GM21825 (cell line): Measurements from ENCODE around the gene FBXW12.
"Not testable (repeated sequence)": the region's sequence is repeated elsewhere in the genome, so short reads cannot be mapped to it uniquely, and the experiment has no call there.

ENCODE experiments used
- ATAC-seq: cut with Tn5 transposase; IDR thresholded peaks from one replicate; pipeline ENCODE4 v1.9.1; 2021; ENCODE audit warnings: mild to moderate bottlenecking, moderate library complexity; ENCODE audit not compliant: unreplicated experiment

FBXW12 gene

GRCh38 chr3:48372862-48373435 is 930 bp downstream of the FBXW12 start:
- ATAC-seq, result no peak

DNA sequence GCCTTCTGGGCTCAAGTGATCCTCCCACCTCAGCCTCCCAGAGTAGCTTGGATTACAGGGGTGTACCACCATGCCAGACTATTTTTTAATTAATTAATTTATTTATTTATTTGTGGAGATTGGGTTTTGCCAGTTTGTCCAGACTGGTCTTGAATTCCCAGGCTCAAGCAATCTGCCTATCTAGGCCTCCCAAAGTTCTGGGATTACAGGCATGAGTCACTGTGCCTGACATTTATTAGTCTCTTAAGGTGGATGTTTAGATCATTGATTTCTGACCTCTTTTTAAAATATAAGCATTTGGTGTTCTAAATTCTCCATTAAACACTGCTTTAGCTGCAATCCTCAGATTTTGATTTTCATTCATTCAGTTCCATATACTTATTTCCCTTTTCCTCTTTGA is 15.6 kb downstream of the FBXW12 start:
- no peak for ATAC-seq

DNA sequence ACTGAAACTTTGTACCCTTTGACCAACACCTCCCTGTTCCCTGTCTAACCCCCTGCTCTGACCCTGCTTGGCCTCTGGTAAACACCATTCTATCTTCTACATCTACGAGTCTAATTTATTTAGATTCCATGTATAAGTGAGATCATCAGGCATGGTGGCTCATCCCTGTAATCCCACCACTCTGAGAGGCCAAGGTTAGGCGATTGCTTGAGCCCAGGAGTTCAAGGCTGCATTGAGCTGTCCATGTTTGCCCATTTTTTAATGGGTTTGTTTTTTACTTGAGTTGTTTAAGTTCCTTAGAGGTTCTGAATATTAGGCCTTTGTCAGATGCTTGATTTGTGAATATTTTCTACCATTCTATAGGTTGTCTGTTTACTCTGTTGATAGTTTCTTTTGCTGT is 16.9 kb downstream of the FBXW12 start:
- ATAC-seq, result no peak

DNA sequence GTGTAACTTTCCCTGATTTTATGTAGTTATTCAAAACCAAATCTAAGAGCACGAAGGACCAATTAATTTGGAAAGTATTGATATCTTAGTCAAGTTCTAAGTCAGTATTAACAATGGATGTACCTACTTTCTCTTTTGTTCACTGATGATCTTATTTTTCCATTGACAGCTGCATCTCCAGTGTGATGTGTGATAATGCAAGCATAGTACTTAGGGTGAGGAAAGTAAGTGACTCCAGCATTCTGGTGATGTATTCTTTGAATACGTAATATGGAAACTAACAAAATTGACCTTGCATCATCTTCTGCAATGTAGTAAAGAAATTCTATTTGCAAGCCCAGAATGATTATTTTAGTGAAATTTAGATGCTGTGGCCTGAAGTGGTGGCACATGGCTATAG is 22.4 kb downstream of the FBXW12 start:
- ATAC-seq, result no peak

- no peak for ATAC-seq
These were observed 23.7 kb downstream of the FBXW12 start for GRCh38 chr3:48395714-48396113.

DNA sequence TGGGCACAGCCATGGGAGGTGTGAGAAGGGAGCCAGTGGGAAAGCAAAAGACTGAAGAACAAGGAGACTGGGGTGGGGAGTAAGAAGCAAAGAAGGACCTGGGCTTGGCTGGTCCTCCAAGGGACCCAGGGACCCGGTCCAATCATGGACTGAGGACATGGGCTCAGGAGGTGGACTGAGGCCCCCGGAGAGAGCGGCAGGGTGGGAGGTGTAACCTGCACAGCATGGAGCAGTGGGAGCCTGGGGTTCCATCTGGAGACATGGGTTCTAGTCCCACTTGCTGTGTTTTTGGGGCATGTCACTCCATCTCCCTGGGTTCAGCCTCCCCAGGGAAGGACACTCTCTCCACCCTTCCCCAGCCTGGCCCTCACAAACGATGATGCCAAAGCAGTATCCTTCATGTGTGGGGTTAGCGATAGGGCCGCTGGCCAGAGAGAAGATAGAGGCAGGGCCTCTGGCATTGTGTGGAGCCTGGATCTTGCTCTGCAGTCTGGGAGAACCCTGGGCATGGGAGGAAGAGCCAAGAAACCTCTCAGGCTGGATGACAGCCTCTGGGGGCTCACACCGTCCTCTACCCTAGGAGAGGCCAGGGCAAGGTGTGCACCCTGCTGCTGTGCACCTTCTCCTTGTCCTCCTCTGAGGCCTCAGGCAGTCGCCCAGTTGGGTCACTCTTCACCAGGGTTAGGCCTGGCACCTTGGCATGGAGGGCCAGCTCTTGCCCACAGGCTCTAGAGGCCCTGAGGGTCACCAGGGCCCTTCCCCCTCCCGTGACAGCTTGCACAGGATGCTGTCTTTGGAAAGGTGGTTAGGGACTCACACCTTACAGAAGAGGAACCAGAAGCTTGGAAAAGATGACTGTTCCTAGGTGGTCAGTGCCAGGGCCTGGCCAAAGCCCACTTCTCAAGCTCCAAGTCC is 26.0 kb downstream of the FBXW12 start:
- no peak for ATAC-seq

DNA sequence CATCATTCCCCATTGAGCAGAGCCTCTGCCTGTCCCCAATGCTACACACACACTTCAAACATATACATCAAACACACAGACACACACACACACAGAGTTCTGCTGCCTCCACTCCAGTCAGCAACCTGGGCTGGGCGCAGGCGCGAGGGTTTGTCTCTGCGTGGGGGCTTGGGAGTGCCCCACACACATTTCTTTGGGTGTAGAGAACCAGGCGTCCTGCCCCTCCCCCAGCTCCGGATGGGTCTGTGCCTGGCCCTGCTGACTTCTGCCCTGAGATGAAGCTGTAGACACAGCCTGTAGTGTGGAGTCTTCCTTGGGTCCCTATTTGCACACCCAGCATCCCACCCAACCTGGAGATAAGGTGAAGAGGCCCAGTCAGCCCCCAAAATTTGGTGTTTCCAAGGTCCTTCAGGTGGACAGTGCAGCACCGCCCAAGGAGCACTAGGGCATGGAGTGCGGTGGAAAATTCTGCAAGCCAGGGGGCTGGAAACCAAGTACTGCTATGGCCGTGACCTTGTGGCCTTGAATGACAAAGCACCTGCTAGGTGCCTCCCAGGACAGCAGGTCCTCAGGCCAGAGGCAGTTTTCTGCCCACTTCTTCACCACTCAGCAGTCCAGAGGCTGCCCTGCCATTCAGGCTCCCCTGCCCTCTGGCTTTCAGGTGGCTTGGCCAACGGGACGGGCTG is 26.8 kb downstream of the FBXW12 start:
- no peak for ATAC-seq

DNA sequence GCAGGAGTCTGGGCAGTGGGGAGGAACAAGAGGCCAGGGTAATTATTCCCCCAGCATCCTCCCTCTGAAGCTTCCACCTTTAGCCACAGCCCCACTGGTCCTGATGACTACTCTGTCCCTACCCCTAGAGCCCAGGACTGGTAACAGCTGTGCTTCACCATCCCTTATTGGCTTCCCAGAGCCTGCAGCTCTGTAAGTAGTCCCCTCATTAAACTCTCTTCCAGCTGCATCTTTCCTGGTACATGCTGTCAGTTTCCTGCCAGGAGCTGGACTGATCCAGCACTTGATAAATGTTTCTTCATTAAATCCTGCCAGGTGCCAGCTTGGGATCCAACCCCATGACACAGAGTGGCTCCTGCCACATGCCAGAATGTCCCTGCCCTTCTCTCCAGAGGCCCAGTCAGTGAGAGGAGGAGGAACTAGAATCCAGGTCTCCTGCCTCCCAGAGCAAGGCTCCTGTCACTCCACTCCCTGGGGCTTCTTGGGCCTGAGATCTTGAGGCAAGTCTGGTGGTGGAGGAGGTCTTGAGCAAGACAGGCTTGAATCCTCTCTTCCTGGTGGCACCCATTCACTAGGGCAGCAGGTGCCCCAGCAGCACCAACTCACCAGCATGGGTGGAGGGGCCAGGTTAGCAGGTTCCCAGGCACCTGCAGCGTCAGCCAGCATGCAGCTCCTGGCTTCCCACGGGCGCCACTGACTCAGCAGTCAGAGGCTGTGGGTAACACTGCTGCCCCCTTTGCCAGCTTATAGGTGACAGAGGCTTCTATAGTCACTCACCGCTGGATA is 27.6 kb downstream of the FBXW12 start:
- no peak for ATAC-seq

- ATAC-seq, result no peak
These were observed 28.9 kb downstream of the FBXW12 start for GRCh38 chr3:48400824-48401433.

DNA sequence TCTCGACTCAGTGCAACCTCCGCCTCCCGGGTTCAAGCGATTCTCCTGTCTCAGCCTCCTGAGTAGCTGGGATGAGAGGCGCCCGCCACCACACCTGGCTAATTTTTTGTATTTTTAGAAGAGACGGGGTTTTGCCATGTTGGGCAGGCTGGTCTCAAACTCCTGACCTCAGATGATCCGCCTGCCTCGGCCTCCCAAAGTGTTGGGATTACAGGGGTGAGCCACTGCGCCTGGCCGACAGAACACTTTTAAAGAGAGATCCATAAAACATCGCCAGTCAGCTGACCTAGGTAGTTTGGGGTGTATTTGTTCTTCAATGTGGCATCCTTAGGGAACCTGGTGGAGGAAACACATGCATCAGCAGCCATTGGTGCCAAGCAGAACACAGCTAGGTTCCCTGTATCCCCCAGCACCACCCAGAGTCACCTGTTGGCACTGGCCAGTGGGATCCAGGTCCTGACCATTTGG is 29.4 kb downstream of the FBXW12 start:
- ATAC-seq, result not testable (repeated sequence)

DNA sequence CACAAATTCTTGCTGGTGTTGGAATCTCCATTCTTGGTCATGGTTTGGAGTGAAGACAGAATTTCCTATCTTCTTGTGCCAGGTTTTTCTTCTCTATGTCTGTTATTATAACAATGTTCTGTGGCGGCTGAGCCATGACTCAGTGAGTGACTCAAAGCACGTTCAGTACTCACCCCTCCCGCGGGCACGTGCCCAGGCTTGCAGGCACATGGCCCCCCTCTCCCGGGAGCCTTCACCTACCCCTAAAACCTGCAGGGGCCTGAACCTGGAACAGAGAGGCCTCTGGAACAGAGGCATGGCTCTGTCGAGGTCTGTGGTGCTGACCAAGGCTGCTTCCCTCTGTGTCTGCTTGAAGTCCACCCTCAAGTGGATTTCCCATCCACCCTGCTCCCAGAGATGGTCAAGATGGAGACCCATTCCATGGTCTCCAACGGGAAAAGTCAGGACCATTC is 30.3 kb downstream of the FBXW12 start:
- no peak for ATAC-seq

DNA sequence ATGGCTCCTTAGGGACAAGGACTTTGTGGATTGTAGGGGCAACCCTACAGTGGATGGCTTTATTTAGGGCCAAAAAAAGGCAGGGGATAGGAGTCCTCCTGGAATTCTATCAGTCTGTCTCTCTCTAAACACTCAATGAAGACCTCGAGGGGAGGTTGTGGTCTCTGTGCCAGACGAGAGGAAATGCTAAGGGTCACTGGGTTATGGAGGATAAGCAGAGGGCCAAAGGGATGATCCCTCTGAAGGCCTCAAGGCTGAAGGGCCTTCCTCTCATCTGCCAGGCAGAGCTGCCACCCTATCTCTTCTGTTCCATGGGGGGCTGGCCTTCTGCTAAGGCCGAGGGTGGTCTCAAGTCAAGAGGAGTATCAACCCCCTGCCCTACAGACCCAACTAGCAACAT is 30.9 kb downstream of the FBXW12 start:
- ATAC-seq, result no peak

DNA sequence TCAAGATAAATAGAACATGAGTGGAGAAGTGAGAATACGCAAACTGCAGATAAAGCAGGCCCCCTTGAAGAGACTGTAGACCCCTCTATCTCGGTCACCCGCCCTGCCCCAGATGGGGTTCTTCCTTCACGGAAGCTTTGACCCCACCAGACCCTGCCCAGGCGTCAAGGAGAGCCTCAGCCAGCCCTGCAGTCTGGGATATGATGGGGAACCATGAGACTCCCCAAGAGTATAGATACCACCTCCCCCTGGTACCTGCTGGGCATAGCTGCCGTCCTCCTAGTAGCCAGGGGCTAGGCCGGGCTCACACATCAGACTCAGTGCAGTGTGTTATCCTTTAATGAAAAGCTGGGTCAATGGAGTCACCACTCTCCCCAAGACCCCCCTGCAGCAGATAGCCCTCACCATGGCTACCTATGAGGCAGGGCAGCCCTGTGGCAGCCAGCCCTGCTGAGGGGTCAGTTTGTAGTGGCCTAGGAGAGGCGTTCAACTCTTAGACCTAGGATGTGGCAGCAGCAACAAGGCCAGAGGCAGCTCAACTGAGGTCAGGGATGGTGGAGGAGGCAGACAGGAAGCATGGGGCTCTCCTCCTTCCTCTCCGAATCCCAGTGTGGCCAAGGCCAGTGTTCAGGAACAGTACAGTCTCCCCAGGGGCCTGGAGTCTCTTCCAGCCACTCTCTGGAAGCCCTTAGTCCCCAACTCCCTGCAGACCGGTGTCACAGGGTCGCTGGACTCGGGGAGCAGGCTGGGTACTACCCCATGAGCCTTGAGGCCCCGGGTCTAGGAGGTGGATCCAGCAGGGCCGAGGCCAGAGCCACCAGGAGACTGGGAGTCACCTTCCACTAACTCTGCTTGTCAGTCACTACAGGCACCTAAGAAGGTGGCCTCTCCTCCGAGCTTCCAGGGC is 31.8 kb downstream of the FBXW12 start:
- ATAC-seq, result no peak

DNA sequence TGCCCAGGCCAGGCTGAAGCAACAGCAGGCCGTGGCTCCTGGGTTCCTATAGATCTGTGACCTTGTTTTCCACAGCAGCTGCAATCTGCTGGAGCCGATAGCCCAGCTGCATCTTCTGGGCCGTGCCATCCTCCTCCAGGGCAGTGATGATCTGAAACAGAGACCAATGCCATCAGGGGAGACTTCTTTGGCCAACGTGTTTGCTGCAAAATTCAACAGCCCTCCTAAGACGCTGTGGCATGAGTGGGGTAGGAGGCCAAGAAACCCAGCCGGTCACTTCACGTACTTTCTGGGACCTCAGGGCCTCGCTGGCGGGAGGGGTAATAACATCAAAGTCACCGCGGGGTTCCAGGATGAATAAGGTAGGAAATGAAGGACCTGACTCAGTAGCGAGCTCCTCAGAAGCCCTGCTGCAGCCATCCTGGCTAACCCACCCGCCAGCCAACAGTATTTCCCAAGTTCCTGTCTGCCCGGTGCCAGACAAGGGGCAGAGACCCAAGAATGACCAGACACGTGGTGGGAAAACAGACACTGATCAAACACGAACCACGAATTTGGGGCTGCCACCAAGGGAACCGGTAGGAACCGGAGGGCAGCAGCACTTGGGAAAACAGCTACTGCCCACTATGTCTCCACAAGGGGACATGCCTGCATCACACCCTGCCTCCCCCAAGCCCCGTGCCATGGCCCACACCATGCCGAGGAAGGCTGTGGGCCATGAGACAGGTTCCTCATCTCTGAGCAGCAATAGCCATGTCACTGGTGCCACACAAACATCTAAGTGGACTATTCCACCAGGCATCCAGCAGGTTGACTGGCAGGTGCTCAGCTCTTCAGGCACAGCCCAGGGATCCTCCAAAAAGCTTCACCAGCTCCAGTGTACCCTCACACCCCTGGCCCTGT is 32.7 kb downstream of the FBXW12 start:
- no peak for ATAC-seq

GRCh38 chr3:48405343-48405881 is 33.4 kb downstream of the FBXW12 start:
- no peak for ATAC-seq

DNA sequence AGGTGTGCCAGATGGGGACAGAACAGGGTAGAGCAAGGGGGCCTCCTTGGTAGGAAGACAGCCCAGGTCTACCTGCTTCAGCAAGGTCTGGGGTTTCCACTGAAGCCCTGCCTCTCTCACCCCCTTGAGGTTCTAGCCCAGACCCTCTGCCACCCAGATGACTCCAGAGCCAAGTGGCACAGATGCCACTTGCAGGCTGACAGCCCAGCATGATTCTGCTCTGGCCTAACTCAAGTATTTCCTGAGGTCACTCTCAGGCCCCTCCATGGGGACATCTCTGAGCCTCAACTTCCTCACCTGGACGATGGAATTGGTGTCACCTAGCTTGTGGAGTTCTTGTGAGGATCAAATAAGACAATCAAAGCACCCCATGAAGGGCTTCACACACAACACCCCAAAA is 34.0 kb downstream of the FBXW12 start:
- ATAC-seq, result no peak

DNA sequence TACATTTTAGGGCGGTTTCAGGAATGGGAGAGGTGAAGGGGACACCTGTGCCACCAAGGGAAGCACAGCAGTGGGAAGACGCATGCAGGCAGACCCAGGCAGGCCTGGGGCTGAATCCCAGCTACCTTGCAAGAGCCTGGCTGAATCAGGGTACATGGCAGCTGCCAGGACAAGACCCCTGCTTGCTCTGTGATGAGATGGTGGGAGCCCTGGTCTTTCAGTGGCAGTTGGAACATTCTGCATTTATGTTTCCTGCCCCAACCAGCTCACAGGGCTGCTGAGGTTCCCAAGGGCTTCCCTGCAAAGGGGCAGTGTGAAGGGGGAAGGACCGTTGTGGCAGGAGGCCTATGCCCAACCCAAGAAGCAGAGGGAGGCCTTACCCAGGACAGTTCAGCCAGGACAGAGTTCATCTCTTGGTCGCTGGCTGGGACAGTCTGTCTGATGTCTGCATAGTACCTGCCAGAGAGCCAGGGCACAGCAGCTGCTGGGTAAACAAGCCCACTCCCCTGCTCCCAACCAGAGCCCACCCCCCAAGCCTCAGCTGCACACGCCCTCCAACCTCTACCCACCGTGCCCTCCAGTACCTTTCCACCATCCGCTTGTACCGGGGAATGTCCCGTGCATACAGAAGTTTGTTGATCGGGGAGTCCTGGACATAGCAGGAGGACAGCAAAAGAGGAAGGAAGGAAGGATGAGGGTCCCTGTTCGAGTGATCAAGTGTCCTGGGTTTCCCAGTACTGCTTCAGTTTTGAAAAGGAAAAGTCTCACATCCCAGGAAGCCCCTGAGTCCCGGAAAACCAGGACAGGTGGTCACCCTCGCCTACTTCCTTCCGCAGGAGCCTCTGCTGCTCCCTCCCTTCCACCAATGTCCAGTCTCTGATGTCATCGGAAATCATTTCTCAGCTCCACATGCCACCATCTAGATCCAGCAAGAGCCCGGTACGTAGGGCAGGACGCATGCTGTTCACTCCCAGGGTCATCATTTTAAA is 34.7 kb downstream of the FBXW12 start:
- no peak for ATAC-seq
